GM23338 (cell line): Measurements from ENCODE around the gene ACSL3. TPM values are rescaled to one million over a fixed set of nuclear protein-coding genes. Genes with fewer than 3 reads are reported as not detected.

Experiments used
- ATAC-seq: fragments of 200-7000 bp; cut with Tn5 transposase; 3 replicates; pipeline ENCODE4 v1.9.1; 2020
- DNase-seq: peaks from one replicate; pipeline ENCODE4 v3.0.0-alpha.2; 2015; ENCODE audit warnings: low spot score
- H2AFZ ChIP-seq: fragments of 200-600 bp; sonication (generic); 2 replicates; pipeline ENCODE4 v1.8.0; 2016; ENCODE audit warnings: antibody characterized with exemption, mild to moderate bottlenecking, moderate library complexity
- H3F3A ChIP-seq: fragments of 200-600 bp; sonication (generic); replicated peaks from 2 replicates; pipeline ENCODE4 v1.8.0; 2017; ENCODE audit warnings: antibody characterized with exemption, mixed run types, low read depth
- H3K27ac ChIP-seq: fragments of 200-600 bp; sonication (generic); 2 replicates; pipeline ENCODE4 v1.6.1; 2016; ENCODE audit warnings: low read depth
- H3K27me3 ChIP-seq: fragments of 200-600 bp; sonication (generic); 2 replicates; pipeline ENCODE4 v1.8.0; 2016; ENCODE audit warnings: mild to moderate bottlenecking, mixed run types, moderate library complexity; ENCODE audit not compliant: insufficient read depth
- H3K36me3 ChIP-seq: fragments of 200-600 bp; sonication (generic); 2 replicates; pipeline ENCODE4 v1.8.0; 2016; ENCODE audit warnings: mild to moderate bottlenecking; ENCODE audit not compliant: insufficient read depth
- H3K4me1 ChIP-seq: fragments of 200-600 bp; sonication (generic); 2 replicates; pipeline ENCODE4 v1.8.0; 2016; ENCODE audit warnings: mild to moderate bottlenecking, moderate library complexity; ENCODE audit not compliant: insufficient read depth
- H3K4me2 ChIP-seq: fragments of 200-600 bp; sonication (generic); 2 replicates; pipeline ENCODE4 v1.7.1; 2017; ENCODE audit warnings: mixed run types
- H3K4me3 ChIP-seq: fragments of 200-600 bp; sonication (generic); 2 replicates; pipeline ENCODE4 v1.6.1; 2016; ENCODE audit warnings: mixed run types
- H3K79me2 ChIP-seq: fragments of 200-600 bp; sonication (generic); replicated peaks from 2 replicates; pipeline ENCODE4 v1.8.0; 2017; ENCODE audit warnings: mild to moderate bottlenecking; ENCODE audit not compliant: insufficient read depth
- H3K9me2 ChIP-seq: fragments of 200-600 bp; sonication (generic); 2 replicates; pipeline ENCODE4 v1.8.0; 2017; ENCODE audit not compliant: insufficient read depth
- H4K20me1 ChIP-seq: fragments of 200-600 bp; sonication (generic); replicated peaks from 2 replicates; pipeline ENCODE4 v1.8.0; 2017; ENCODE audit warnings: mild to moderate bottlenecking; ENCODE audit not compliant: insufficient read depth
- H3K27ac Mint-ChIP-seq: 2 replicates; pipeline ENCODE4 v1.8.0; 2020; ENCODE audit warnings: inconsistent platforms, mild to moderate bottlenecking, moderate library complexity, mixed read lengths
- H3K27me3 Mint-ChIP-seq: 3 replicates; pipeline ENCODE4 v1.8.0; 2022; ENCODE audit warnings: low read depth, mild to moderate bottlenecking, moderate library complexity, mixed read lengths, inconsistent platforms; ENCODE audit not compliant: insufficient read depth, poor library complexity
- H3K36me3 Mint-ChIP-seq: 3 replicates; pipeline ENCODE4 v1.8.0; 2021; ENCODE audit warnings: low read depth, mild to moderate bottlenecking, inconsistent platforms, moderate library complexity, mixed read lengths
- H3K4me1 Mint-ChIP-seq: 3 replicates; pipeline ENCODE4 v1.8.0; 2020; ENCODE audit warnings: mild to moderate bottlenecking, inconsistent platforms, mixed read lengths
- H3K4me3 Mint-ChIP-seq: 3 replicates; pipeline ENCODE4 v1.8.0; 2021; ENCODE audit warnings: moderate library complexity, mild to moderate bottlenecking, inconsistent platforms, mixed read lengths
- H3K9me3 Mint-ChIP-seq: 3 replicates; pipeline ENCODE4 v1.8.0; 2020; ENCODE audit warnings: moderate library complexity, mild to moderate bottlenecking, inconsistent platforms, mixed read lengths
- CREB1 ChIP-seq: fragments of 250-450 bp; sonication (Bioruptor Pico); IDR thresholded peaks from 2 replicates; pipeline ENCODE4 v1.5.0; 2020; ENCODE audit warnings: low read depth, mild to moderate bottlenecking, moderate library complexity
- EZH2 ChIP-seq: fragments of 200-600 bp; sonication (generic); IDR thresholded peaks from one replicate; pipeline ENCODE4 v1.8.0; 2017; ENCODE audit warnings: antibody characterized with exemption, mild to moderate bottlenecking, low read depth; ENCODE audit not compliant: unreplicated experiment
- EZH2phosphoT487 ChIP-seq: fragments of 200-600 bp; sonication (generic); IDR thresholded peaks from one replicate; pipeline ENCODE4 v1.8.1; 2018; ENCODE audit warnings: antibody characterized with exemption; ENCODE audit not compliant: unreplicated experiment
- JUNB ChIP-seq: IDR thresholded peaks from one replicate; pipeline ENCODE4 v1.6.1; 2016; ENCODE audit warnings: antibody characterized with exemption; ENCODE audit not compliant: unreplicated experiment
- STAT1 ChIP-seq: IDR thresholded peaks from one replicate; pipeline ENCODE4 v1.6.1; 2016; ENCODE audit warnings: antibody characterized with exemption; ENCODE audit not compliant: unreplicated experiment
- ZNF114 ChIP-seq: fragments of 250-450 bp; sonication (Bioruptor Pico); IDR thresholded peaks from 2 replicates; pipeline ENCODE4 v1.5.0; 2020; ENCODE audit warnings: mild to moderate bottlenecking, moderate library complexity
- ZNF331 ChIP-seq: fragments of 250-450 bp; sonication (Bioruptor Pico); IDR thresholded peaks from 2 replicates; pipeline ENCODE4 v1.5.0; 2020; ENCODE audit warnings: low read depth, mild to moderate bottlenecking, moderate library complexity
- polyA plus RNA-seq: library from polyadenylated mRNA; unstranded; fragments of >200 nt; fragmentation: Nextera tagmentation; extraction: Ambion mirVana; gene quantifications from 2 replicates; pipeline ENCODE4 v1.2.1, GENCODE V29; 2016
- total RNA-seq: library from RNA; depleted of rRNA; stranded (reverse); fragments of >200 nt; shearing (Covaris generic); gene quantifications from 2 replicates; pipeline ENCODE4 v1.2.3, GENCODE V29; 2014
- TF ChIP-seq, protein P1 (sequence below): fragments of 250-450 bp; sonication (Bioruptor Pico); IDR thresholded peaks from 2 replicates; pipeline ENCODE4 v1.5.0; 2020; ENCODE audit warnings: mild to moderate bottlenecking, moderate library complexity
- TF ChIP-seq, protein P2 (sequence below): IDR thresholded peaks from one replicate; pipeline ENCODE4 v1.6.1; 2018; ENCODE audit warnings: antibody characterized with exemption; ENCODE audit not compliant: unreplicated experiment

Gene ACSL3
- total and polyA plus RNA-seq, 2 experiments from 2014 or later: 55.3 to 130 TPM

DNA sequence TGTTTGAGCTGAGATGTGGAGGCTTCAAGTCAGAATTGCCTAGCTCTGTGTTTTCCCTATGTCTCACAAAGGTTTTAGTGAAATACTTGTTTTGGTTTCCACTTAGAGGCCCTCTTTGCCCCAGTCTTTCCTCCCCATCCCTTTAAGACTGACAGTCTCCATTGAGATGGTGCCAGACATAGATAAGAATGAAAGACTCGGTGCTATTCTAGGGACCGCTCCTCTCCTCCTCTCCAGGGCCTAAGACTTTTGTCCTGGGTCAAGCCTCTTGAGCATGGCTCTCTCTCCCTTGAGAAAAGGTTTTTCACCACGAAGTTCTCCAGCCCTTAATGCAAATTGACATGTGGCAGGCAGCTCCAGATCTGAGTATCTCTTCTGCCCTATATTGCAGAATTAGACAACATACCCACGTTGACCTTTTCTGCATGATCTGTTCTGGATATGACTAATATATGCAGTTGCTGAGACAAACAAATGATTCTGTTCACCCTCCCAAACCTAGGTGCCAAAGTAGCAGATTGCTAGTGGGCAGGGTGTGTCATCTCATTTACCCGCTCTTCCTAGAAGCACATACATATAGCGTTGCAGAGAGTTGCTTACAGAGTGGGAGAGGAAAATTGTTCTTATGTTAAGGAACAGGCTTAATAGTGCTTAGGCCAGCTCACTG is 47.5 kb upstream of the ACSL3 start:
- H4K20me1 ChIP-seq: no peaks in the 10 kb centered on the region

DNA sequence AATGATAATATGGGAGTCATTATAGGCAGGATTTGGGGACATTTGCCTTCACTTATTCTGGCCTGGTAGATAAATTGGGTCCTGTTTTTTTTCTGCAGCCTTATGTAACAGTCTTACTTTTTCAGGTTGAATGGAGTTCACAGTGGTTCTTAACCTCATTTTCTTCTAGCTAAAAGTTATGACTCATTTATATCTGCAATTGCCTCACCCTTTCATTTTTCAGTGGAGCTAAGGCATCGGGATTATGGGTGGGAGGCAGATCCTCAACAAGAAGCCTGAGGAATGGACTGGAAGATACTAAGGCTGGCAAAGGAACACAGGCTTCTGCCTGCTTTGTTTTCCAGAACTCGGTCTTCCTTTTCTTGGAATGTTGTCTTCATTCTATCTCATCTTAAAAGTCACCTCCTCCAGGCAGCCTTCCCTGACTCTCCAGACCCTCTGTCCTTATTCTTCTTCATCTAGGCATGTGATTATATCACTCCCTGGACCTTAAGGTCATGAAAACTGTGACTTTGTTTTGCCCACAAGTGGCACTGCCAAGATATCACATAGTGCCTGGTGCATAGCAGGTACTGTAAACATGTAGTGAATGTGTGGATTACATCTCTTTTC is 41.0 kb upstream of the ACSL3 start:
- no peak overlapping the region for H3K4me3 Mint-ChIP-seq
- ATAC-seq (no peak), DNase-seq (no peak)
- H3K27ac ChIP-seq: no peak overlapping the region
- H3K9me3 Mint-ChIP-seq: peaks cover 20% of the 10 kb centered on the region; the same call in 2 of the 3 replicates
- no peaks in the 10 kb centered on the region for H3K27me3 Mint-ChIP-seq
- no peaks in the 10 kb centered on the region for H3K4me1 ChIP-seq
- 0 out of 2 replicates have a peak overlapping the region, but pooled peaks have one; percentile 38 for H2AFZ ChIP-seq
- no peaks in the 10 kb centered on the region for H3F3A ChIP-seq
- no peak overlapping the region for H3K27ac Mint-ChIP-seq
- no peaks in the 10 kb centered on the region for H3K27me3 ChIP-seq
- H3K4me3 ChIP-seq: no peak overlapping the region
- no peaks in the 10 kb centered on the region for H3K4me1 Mint-ChIP-seq
- H3K36me3 ChIP-seq: no peaks in the 10 kb centered on the region
- H3K9me2 ChIP-seq: no peaks in the 10 kb centered on the region
- no peaks in the 10 kb centered on the region for H3K79me2 ChIP-seq
- peaks cover 14% of the 10 kb centered on the region; the same call in 2 of the 3 replicates for H3K36me3 Mint-ChIP-seq
- H4K20me1 ChIP-seq: no peaks in the 10 kb centered on the region
- no peak overlapping the region for H3K4me2 ChIP-seq
- TF ChIP-seq STAT1: no peak
- no peak for TF ChIP-seq ZNF331 (CRISPR knock-in tag)
- TF ChIP-seq JUNB: no peak
- TF ChIP-seq CREB1 (CRISPR knock-in tag): no peak
- no peak for TF ChIP-seq EZH2phosphoT487
- TF ChIP-seq ZNF114 (CRISPR knock-in tag): no peak
- TF ChIP-seq, protein P1, sequence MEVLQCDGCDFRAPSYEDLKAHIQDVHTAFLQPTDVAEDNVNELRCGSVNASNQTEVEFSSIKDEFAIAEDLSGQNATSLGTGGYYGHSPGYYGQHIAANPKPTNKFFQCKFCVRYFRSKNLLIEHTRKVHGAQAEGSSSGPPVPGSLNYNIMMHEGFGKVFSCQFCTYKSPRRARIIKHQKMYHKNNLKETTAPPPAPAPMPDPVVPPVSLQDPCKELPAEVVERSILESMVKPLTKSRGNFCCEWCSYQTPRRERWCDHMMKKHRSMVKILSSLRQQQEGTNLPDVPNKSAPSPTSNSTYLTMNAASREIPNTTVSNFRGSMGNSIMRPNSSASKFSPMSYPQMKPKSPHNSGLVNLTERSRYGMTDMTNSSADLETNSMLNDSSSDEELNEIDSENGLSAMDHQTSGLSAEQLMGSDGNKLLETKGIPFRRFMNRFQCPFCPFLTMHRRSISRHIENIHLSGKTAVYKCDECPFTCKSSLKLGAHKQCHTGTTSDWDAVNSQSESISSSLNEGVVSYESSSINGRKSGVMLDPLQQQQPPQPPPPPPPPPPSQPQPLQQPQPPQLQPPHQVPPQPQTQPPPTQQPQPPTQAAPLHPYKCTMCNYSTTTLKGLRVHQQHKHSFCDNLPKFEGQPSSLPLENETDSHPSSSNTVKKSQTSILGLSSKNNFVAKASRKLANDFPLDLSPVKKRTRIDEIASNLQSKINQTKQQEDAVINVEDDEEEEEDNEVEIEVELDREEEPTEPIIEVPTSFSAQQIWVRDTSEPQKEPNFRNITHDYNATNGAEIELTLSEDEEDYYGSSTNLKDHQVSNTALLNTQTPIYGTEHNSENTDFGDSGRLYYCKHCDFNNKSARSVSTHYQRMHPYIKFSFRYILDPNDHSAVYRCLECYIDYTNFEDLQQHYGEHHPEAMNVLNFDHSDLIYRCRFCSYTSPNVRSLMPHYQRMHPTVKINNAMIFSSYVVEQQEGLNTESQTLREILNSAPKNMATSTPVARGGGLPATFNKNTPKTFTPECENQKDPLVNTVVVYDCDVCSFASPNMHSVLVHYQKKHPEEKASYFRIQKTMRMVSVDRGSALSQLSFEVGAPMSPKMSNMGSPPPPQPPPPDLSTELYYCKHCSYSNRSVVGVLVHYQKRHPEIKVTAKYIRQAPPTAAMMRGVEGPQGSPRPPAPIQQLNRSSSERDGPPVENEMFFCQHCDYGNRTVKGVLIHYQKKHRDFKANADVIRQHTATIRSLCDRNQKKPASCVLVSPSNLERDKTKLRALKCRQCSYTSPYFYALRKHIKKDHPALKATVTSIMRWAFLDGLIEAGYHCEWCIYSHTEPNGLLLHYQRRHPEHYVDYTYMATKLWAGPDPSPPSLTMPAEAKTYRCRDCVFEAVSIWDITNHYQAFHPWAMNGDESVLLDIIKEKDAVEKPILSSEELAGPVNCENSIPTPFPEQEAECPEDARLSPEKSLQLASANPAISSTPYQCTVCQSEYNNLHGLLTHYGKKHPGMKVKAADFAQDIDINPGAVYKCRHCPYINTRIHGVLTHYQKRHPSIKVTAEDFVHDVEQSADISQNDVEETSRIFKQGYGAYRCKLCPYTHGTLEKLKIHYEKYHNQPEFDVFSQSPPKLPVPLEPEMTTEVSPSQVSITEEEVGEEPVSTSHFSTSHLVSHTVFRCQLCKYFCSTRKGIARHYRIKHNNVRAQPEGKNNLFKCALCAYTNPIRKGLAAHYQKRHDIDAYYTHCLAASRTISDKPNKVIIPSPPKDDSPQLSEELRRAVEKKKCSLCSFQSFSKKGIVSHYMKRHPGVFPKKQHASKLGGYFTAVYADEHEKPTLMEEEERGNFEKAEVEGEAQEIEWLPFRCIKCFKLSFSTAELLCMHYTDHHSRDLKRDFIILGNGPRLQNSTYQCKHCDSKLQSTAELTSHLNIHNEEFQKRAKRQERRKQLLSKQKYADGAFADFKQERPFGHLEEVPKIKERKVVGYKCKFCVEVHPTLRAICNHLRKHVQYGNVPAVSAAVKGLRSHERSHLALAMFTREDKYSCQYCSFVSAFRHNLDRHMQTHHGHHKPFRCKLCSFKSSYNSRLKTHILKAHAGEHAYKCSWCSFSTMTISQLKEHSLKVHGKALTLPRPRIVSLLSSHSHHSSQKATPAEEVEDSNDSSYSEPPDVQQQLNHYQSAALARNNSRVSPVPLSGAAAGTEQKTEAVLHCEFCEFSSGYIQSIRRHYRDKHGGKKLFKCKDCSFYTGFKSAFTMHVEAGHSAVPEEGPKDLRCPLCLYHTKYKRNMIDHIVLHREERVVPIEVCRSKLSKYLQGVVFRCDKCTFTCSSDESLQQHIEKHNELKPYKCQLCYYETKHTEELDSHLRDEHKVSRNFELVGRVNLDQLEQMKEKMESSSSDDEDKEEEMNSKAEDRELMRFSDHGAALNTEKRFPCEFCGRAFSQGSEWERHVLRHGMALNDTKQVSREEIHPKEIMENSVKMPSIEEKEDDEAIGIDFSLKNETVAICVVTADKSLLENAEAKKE: no peak

More for the DNA sequence above, 47.5 kb upstream of the ACSL3 start:
- DNase-seq (no peak), ATAC-seq (no peak)
- Mint-ChIP-seq H3K4me3 (no peak overlapping the region), H3K4me1 (no peaks in the 10 kb centered on the region), H3K27me3 (no peaks in the 10 kb centered on the region), H3K36me3 (peaks cover 16% of the 10 kb centered on the region; the same call in 2 of the 3 replicates), H3K9me3 (peaks cover 27% of the 10 kb centered on the region; the same call in 2 of the 3 replicates), H3K27ac (no peak overlapping the region)
- Histone ChIP-seq H3K79me2 (no peaks in the 10 kb centered on the region), H3K4me1 (no peaks in the 10 kb centered on the region), H3K4me3 (no peak overlapping the region), H3K27ac (no peak overlapping the region), H3K4me2 (no peak overlapping the region), H3F3A (no peaks in the 10 kb centered on the region), H2AFZ (no peak overlapping the region), H3K36me3 (no peaks in the 10 kb centered on the region), H3K27me3 (no peaks in the 10 kb centered on the region), H3K9me2 (no peaks in the 10 kb centered on the region)
- TF ChIP-seq STAT1 (no peak), EZH2phosphoT487 (no peak), EZH2 (no peak)
- TF ChIP-seq, protein P2, sequence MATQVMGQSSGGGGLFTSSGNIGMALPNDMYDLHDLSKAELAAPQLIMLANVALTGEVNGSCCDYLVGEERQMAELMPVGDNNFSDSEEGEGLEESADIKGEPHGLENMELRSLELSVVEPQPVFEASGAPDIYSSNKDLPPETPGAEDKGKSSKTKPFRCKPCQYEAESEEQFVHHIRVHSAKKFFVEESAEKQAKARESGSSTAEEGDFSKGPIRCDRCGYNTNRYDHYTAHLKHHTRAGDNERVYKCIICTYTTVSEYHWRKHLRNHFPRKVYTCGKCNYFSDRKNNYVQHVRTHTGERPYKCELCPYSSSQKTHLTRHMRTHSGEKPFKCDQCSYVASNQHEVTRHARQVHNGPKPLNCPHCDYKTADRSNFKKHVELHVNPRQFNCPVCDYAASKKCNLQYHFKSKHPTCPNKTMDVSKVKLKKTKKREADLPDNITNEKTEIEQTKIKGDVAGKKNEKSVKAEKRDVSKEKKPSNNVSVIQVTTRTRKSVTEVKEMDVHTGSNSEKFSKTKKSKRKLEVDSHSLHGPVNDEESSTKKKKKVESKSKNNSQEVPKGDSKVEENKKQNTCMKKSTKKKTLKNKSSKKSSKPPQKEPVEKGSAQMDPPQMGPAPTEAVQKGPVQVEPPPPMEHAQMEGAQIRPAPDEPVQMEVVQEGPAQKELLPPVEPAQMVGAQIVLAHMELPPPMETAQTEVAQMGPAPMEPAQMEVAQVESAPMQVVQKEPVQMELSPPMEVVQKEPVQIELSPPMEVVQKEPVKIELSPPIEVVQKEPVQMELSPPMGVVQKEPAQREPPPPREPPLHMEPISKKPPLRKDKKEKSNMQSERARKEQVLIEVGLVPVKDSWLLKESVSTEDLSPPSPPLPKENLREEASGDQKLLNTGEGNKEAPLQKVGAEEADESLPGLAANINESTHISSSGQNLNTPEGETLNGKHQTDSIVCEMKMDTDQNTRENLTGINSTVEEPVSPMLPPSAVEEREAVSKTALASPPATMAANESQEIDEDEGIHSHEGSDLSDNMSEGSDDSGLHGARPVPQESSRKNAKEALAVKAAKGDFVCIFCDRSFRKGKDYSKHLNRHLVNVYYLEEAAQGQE: no peak
